ENCODE data around the gene HABP4. TPM values are rescaled to one million over a fixed set of nuclear protein-coding genes. Genes with fewer than 3 reads are reported as not detected.

The HABP4 gene
- total and polyA plus RNA-seq, 2 of the 4 experiments (the other 2 are of a cell fraction): 5.2 to 10.6 TPM

GRCh38 chr9:96514108-96514799, 64.3 kb downstream of the HABP4 start:
- peak overlapping the region; percentile 20; the same call in 1 of the 2 replicates for H3K4me2 ChIP-seq (ENCODE audit: low read depth, low read length)
- H3K9me3 ChIP-seq (ENCODE audit: control insufficient read depth, insufficient read depth, low read length): no peaks in the 10 kb centered on the region
- H2BK15ac ChIP-seq (ENCODE audit: low read depth, low read length): no peak overlapping the region
- no TSS peak for BruUV-seq (replicated peaks)
- CTCF ChIA-PET: no interaction called here
- WGBS, 2 experiments (ENCODE audit: extremely low coverage in 2 of 2, insufficient read length in 1 of 2): 84% methylated on average over 5 of the region's 9 CpGs; no CpG with 5 or more reads in 1 of the 2 experiments
- H2AK9ac ChIP-seq (replicated peaks; ENCODE audit: low read depth, low read length, poor library complexity): no peak overlapping the region
- no peak overlapping the region for H4K5ac ChIP-seq (ENCODE audit: low read depth, low read length)
- no peak overlapping the region for H4K91ac ChIP-seq (ENCODE audit: insufficient read depth, low read depth, low read length)
- H3K4me3 ChIP-seq (ENCODE audit: insufficient read depth, low read depth, low read length): no peak overlapping the region
- H3K4me1 ChIP-seq (ENCODE audit: control insufficient read depth, insufficient read depth, low read length): peaks cover 15% of the 10 kb centered on the region
- intact Hi-C loops (cut with micrococcal nuclease) (no loop called here), in situ Hi-C loops (cut with MboI; ENCODE audit: low sequenced_read_pairs) (no loop called here), dilution Hi-C loops (cut with HindIII; ENCODE audit: low sequenced_read_pairs, unreplicated experiment) (no loop called here)
- no peak overlapping the region for H2AFZ ChIP-seq (replicated peaks; ENCODE audit: low read length, poor library complexity)
- H2AK5ac ChIP-seq (ENCODE audit: low read depth, low read length): no peak overlapping the region
- no peak overlapping the region for H3K14ac ChIP-seq (replicated peaks; ENCODE audit: low read depth, low read length)
- H2BK120ac ChIP-seq (ENCODE audit: low read depth, low read length): no peak overlapping the region; the same call in 1 of the 2 replicates
- H3K79me1 ChIP-seq (ENCODE audit: low read depth in 1 of 2, low read length in 2 of 2): peaks cover 0 to 14% of the 10 kb centered on the region in 2 experiments; a peak in 2 of 4 replicates
- no peaks in the 10 kb centered on the region for H3K27me3 ChIP-seq (ENCODE audit: control insufficient read depth, insufficient read depth, low read length)
- no peaks in the 10 kb centered on the region; the same call in 1 of the 2 replicates for H4K20me1 ChIP-seq (ENCODE audit: insufficient read depth, low read length)
- DNase-seq: peak; percentile 73
- no peak overlapping the region for H3K56ac ChIP-seq (ENCODE audit: extremely low read depth, insufficient read depth, low read length)
- no peak overlapping the region; the same call in 1 of the 2 replicates for H2BK20ac ChIP-seq (ENCODE audit: low read depth, low read length)
- POLR2A ChIA-PET (ENCODE audit: unreplicated experiment): no interaction called here
- no peak overlapping the region for H3K18ac ChIP-seq (ENCODE audit: low read depth, low read length)
- H3K9ac ChIP-seq (ENCODE audit: low read depth, low read length): no peak overlapping the region
- H3K4ac ChIP-seq (ENCODE audit: low read depth, low read length): peak overlapping the region; percentile 20
- H2BK5ac ChIP-seq (ENCODE audit: low read depth, low read length, poor library complexity, severe bottlenecking): peak overlapping the region; percentile 19
- no peak overlapping the region for H3K23ac ChIP-seq (ENCODE audit: low read depth, low read length)
- no peak overlapping the region for H4K8ac ChIP-seq (ENCODE audit: low read depth in 2 of 2, low read length in 2 of 2)
- H3K36me3 ChIP-seq (ENCODE audit: control insufficient read depth, insufficient read depth, low read length): peaks cover 3% of the 10 kb centered on the region
- ATAC-seq (ENCODE audit: low read depth): peak; percentile 65
- peaks cover 13% of the 10 kb centered on the region for H3K9me1 ChIP-seq (ENCODE audit: insufficient read depth, low read length)
- peak overlapping the region; percentile 16; the same call in 1 of the 2 replicates for H3K27ac ChIP-seq (ENCODE audit: insufficient read depth, low read length)
- TF ChIP-seq MAFK (IDR thresholded peaks at IDR 0.05; ENCODE audit: low read depth, low read length) (no peak), RAD21 (IDR thresholded peaks at IDR 0.05; ENCODE audit: low read length) (no peak), RCOR1 (IDR thresholded peaks at IDR 0.05; ENCODE audit: insufficient replicate concordance, low read length) (no peak), SMC3 (IDR thresholded peaks at IDR 0.05; ENCODE audit: low read depth, low read length) (no peak), FOS (IDR thresholded peaks at IDR 0.05; ENCODE audit: low read depth, low read length) (peak; percentile 25; the same call in 1 of the 2 replicates), CEBPB (IDR thresholded peaks at IDR 0.05; ENCODE audit: low read depth, low read length) (peak; percentile 95), POLR2A (IDR thresholded peaks at IDR 0.05; ENCODE audit: low read depth, low read length) (no peak), USF2 (IDR thresholded peaks at IDR 0.05; ENCODE audit: low read depth, low read length) (no peak), CHD1 (IDR thresholded peaks at IDR 0.05; ENCODE audit: low read depth, low read length) (no peak), RFX5 (IDR thresholded peaks at IDR 0.05; ENCODE audit: low read depth, low read length) (no peak), NFE2L2 (IDR thresholded peaks at IDR 0.05; ENCODE audit: low read depth, low read length) (no peak), MXI1 (IDR thresholded peaks at IDR 0.05; ENCODE audit: borderline replicate concordance, low read depth, low read length) (no peak), MAZ (IDR thresholded peaks at IDR 0.05; ENCODE audit: borderline replicate concordance, low read depth, low read length) (no peak)
- TF ChIP-seq, protein P1, sequence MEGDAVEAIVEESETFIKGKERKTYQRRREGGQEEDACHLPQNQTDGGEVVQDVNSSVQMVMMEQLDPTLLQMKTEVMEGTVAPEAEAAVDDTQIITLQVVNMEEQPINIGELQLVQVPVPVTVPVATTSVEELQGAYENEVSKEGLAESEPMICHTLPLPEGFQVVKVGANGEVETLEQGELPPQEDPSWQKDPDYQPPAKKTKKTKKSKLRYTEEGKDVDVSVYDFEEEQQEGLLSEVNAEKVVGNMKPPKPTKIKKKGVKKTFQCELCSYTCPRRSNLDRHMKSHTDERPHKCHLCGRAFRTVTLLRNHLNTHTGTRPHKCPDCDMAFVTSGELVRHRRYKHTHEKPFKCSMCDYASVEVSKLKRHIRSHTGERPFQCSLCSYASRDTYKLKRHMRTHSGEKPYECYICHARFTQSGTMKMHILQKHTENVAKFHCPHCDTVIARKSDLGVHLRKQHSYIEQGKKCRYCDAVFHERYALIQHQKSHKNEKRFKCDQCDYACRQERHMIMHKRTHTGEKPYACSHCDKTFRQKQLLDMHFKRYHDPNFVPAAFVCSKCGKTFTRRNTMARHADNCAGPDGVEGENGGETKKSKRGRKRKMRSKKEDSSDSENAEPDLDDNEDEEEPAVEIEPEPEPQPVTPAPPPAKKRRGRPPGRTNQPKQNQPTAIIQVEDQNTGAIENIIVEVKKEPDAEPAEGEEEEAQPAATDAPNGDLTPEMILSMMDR (conservative IDR thresholded peaks at IDR 0.05; ENCODE audit: low read depth, low read length): no peak
